K562 (cell line): ENCODE data around the gene CDCA5. TPM values are rescaled to one million over a fixed set of nuclear protein-coding genes. Genes with fewer than 3 reads are reported as not detected.

Experiments used
- ATAC-seq: fragments of 200-7000 bp; cut with Tn5 transposase; 3 replicates; pipeline ENCODE4 v1.9.1; 2020; ENCODE audit warnings: moderate library complexity
- BruUV-seq: library from RNA; stranded (reverse); fragments of 400-500 nt; replicated peaks from 2 replicates; lab custom pipeline; 2021; lab: Mats Ljungman, UMichigan
- CTCF ChIA-PET: fragments of 300-600 bp; formaldehyde crosslinking; extraction: SDS; loops from one replicate; lab custom pipeline; 2021; ENCODE audit warnings: low intra/inter-chr PET ratio; lab: Yijun Ruan, JAX
- POLR2A ChIA-PET: fragments of 300-600, 350-650 bp; sonication (Branson Sonifier 250); formaldehyde crosslinking; extraction: SDS; loops from one replicate; lab custom pipeline; 2021; ENCODE audit warnings: antibody characterized with exemption, inconsistent platforms; lab: Yijun Ruan, JAX
- DNase-seq, 4 experiments: peaks; one replicate each; pipeline versions ENCODE4 v3.0.0 to v3.0.0-alpha.2; 2011 to 2018; ENCODE audit warnings: low spot score in 3 of 4, mixed read lengths in 3 of 4; ENCODE audit errors: extremely low read depth in 1 of 4
- FAIRE-seq: peaks from 2 replicates; lab custom pipeline; 2011; peaks lifted over from hg19 to GRCh38; lab: Jason Lieb, UNC
- H2AFZ ChIP-seq: 2 replicates; pipeline ENCODE4 v1.6.0; 2011; ENCODE audit warnings: low read depth, low read length, control low read depth, inconsistent platforms
- H3K27ac ChIP-seq: fragments of 200-600 bp; 3 replicates; pipeline ENCODE4 v1.8.0; 2011; ENCODE audit warnings: low read depth, mild to moderate bottlenecking, control low read depth, inconsistent platforms, low read length, moderate library complexity, mixed read lengths; ENCODE audit errors: extremely low read depth
- H3K27me3 ChIP-seq, 2 experiments: fragments of 300-600 bp in 1 of 2; 2 replicates in 1 of 2; 3 replicates in 1 of 2; pipeline versions ENCODE4 v1.6.0 to v1.8.0; 2011; ENCODE audit warnings: inconsistent platforms in 2 of 2, low read length in 2 of 2, mild to moderate bottlenecking in 1 of 2, mixed read lengths in 1 of 2, moderate library complexity in 1 of 2; ENCODE audit not compliant: control insufficient read depth in 2 of 2, insufficient read depth in 2 of 2
- H3K36me3 ChIP-seq: fragments of 300-600 bp; 3 replicates; pipeline ENCODE4 v1.8.0; 2011; ENCODE audit warnings: mild to moderate bottlenecking, low read length, inconsistent platforms; ENCODE audit not compliant: control insufficient read depth, insufficient read depth
- H3K4me1 ChIP-seq, 2 experiments: fragments of 200-600 bp in 1 of 2; replicated peaks in 1 of 2; 2 replicates in 1 of 2; 3 replicates in 1 of 2; pipeline versions ENCODE4 v1.5.1 to v1.8.0; 2011; ENCODE audit warnings: inconsistent platforms in 2 of 2, low read length in 2 of 2, mild to moderate bottlenecking in 1 of 2, mixed read lengths in 1 of 2, moderate library complexity in 1 of 2; ENCODE audit not compliant: control insufficient read depth in 2 of 2, insufficient read depth in 2 of 2
- H3K4me2 ChIP-seq: 2 replicates; pipeline ENCODE4 v1.6.1; 2011; ENCODE audit warnings: low read length, control low read depth, inconsistent platforms, mixed read lengths; ENCODE audit not compliant: insufficient read depth
- H3K4me3 ChIP-seq: fragments of 200-600 bp; sonication (generic), shearing (Covaris generic); 2 replicates; pipeline ENCODE4 v1.5.1; 2016; ENCODE audit warnings: control low read depth, inconsistent platforms
- H3K79me2 ChIP-seq: fragments of 200-600 bp; 3 replicates; pipeline ENCODE4 v1.8.0; 2011; ENCODE audit warnings: low read length, inconsistent platforms; ENCODE audit not compliant: control insufficient read depth, insufficient read depth
- H3K9ac ChIP-seq, 2 experiments: 2 replicates each; pipeline versions ENCODE4 v1.6.0 to v1.6.1; 2011; ENCODE audit warnings: low read depth in 2 of 2, low read length in 2 of 2, control low read depth in 1 of 2, inconsistent platforms in 1 of 2, mild to moderate bottlenecking in 1 of 2, mixed read lengths in 1 of 2; ENCODE audit not compliant: insufficient read depth in 1 of 2
- H3K9me1 ChIP-seq: one replicate; pipeline ENCODE4 v1.6.0; 2011; ENCODE audit warnings: inconsistent platforms, mild to moderate bottlenecking, low read length, moderate library complexity; ENCODE audit not compliant: control insufficient read depth, insufficient read depth
- H3K9me3 ChIP-seq: replicated peaks from 2 replicates; pipeline ENCODE4 v1.5.1; 2011; ENCODE audit warnings: low read depth, low read length, inconsistent platforms; ENCODE audit not compliant: control insufficient read depth, insufficient read depth
- H4K20me1 ChIP-seq: replicated peaks from 2 replicates; pipeline ENCODE4 v1.6.1; 2011; ENCODE audit warnings: low read length, inconsistent platforms, mixed read lengths; ENCODE audit not compliant: control insufficient read depth, insufficient read depth
- CHD2 ChIP-seq: IDR thresholded peaks from 2 replicates; pipeline ENCODE4 v1.6.1; 2011; ENCODE audit warnings: low read depth, low read length
- FOXP4 ChIP-seq: sonication (generic); formaldehyde crosslinking; IDR thresholded peaks from 2 replicates; pipeline ENCODE4 v1.8.0; 2022; ENCODE audit warnings: mild to moderate bottlenecking, missing genetic modification reagents, borderline replicate concordance
- HMGN3 ChIP-seq: IDR thresholded peaks from 2 replicates; pipeline ENCODE4 v1.6.1; 2011; ENCODE audit warnings: borderline replicate concordance, low read depth, mild to moderate bottlenecking, mixed read lengths, low read length; ENCODE audit not compliant: insufficient read length; ENCODE audit errors: extremely low read depth
- ZBTB33 ChIP-seq: sonication (generic); formaldehyde crosslinking; IDR thresholded peaks from 2 replicates; pipeline ENCODE4 v1.8.1; 2023; ENCODE audit warnings: mild to moderate bottlenecking, missing genetic modification reagents
- WGBS: fragments of 100-300 bp; shearing (Covaris generic); methylation state at CpG from one replicate; pipeline ENCODE4 v1.1.6; 2016; ENCODE audit warnings: low coverage, mixed read lengths; ENCODE audit not compliant: insufficient coverage; ENCODE audit errors: missing lambda C conversion rate; 5-methylcytosine and 5-hydroxymethylcytosine counted together
- in situ Hi-C: fragments of 300-500 bp; cut with MboI; formaldehyde crosslinking; loops from 4 replicates; pipeline ENCODE4 v1.15.0; 2018; ENCODE audit warnings: inconsistent platforms, mixed read lengths
- intact Hi-C: fragments of 100-400 bp; cut with micrococcal nuclease; formaldehyde crosslinking; loops from 2 replicates; pipeline ENCODE4 v1.14.2; 2022
- polyA plus RNA-seq, 8 experiments: library from polyadenylated mRNA; depleted of rRNA in 4 of 8; stranded (reverse) in 5 of 8; unstranded in 3 of 8; fragments of >200 nt; fragmentation: Nextera tagmentation in 2 of 8; fragmentation: Illumina TruSeq in 1 of 8; extraction: Ambion mirVana in 2 of 8; extraction: Trizol in 1 of 8; gene quantifications; 2 replicates each; pipeline versions ENCODE4 v1.2.1 to v1.2.3, GENCODE V29; 2011 to 2014; ENCODE audit warnings: inconsistent platforms in 1 of 8, missing spikeins in 1 of 8
- total RNA-seq, 7 experiments: library from RNA; depleted of rRNA in 6 of 7; stranded (reverse); fragments of >200 nt in 6 of 7; fragmentation: Illumina TruSeq in 2 of 7; extraction: Trizol in 2 of 7; gene quantifications; 2 replicates each; pipeline versions ENCODE4 v1.2.1 to v1.2.3, GENCODE V29; 2011 to 2021; ENCODE audit warnings: low replicate concordance in 1 of 7

The CDCA5 gene
- total and polyA plus RNA-seq, 9 of the 15 experiments (the other 6 are each of a cell fraction or from before 2014, with no cell fraction given), result 18.9 to 94.3 (median 64.6) TPM

GRCh38 chr11:65108469-65109123, 24.8 kb upstream of the CDCA5 start:
- H2AFZ ChIP-seq, result no peak overlapping the region
- ATAC-seq, result no peak
- H3K4me3 ChIP-seq, result no peak overlapping the region
- H3K4me2 ChIP-seq, result no peak overlapping the region
- CTCF ChIA-PET, result interaction anchor here (0.5 to 0.7 kb wide), 2 partner anchors 146 to 480 kb away, joined by 3 read pairs; no protein-coding TSS in a partner anchor
- no peak for FAIRE-seq
- POLR2A ChIA-PET, result interaction anchor here (0.7 to 7.2 kb wide), 3 partner anchors 12 to 173 kb away, joined by 3 to 92 read pairs (median 3); partner anchors contain the start of genes GPHA2 and VPS51
- peaks cover 7% of the 10 kb centered on the region; the same call in 2 of the 3 replicates for H3K79me2 ChIP-seq
- H3K9me1 ChIP-seq, result no peaks in the 10 kb centered on the region
- H3K4me1 ChIP-seq, result peaks cover 17 to 43% of the 10 kb centered on the region in 2 experiments
- BruUV-seq, result no TSS peak
- in situ Hi-C loops (no loop called here), intact Hi-C loops (no loop called here)
- 91% methylated on average over 11 of the region's 38 CpGs for WGBS
- H3K36me3 ChIP-seq, result peaks cover 22% of the 10 kb centered on the region; the same call in 1 of the 3 replicates
- no peak overlapping the region for H3K9ac ChIP-seq
- no peaks in the 10 kb centered on the region for H4K20me1 ChIP-seq
- no peak for DNase-seq
- H3K27ac ChIP-seq, result no peak overlapping the region
- H3K9me3 ChIP-seq, result no peaks in the 10 kb centered on the region
- no peaks in the 10 kb centered on the region for H3K27me3 ChIP-seq
- TF ChIP-seq FOXP4 (CRISPR knock-in tag), result no peak
- TF ChIP-seq HMGN3, result no peak
- no peak for TF ChIP-seq CHD2
- peak; percentile 64; the same call in 1 of the 2 replicates for TF ChIP-seq ZBTB33
